NT2/D1 (cell line): Measurements from ENCODE around the gene NDUFA3.

ENCODE experiments used
- DNase-seq: peaks from one replicate; pipeline ENCODE4 v3.0.0-alpha.2; 2011; ENCODE audit warnings: low read depth, low spot score
- H3K27me3 ChIP-seq: 2 replicates; pipeline ENCODE4 v1.6.0; 2011; ENCODE audit warnings: mild to moderate bottlenecking; ENCODE audit not compliant: insufficient read length, insufficient read depth
- H3K36me3 ChIP-seq: 2 replicates; pipeline ENCODE4 v1.6.1; 2011; ENCODE audit warnings: mild to moderate bottlenecking, low read length, mixed read lengths; ENCODE audit not compliant: insufficient read depth, insufficient read length
- H3K4me1 ChIP-seq: 2 replicates; pipeline ENCODE4 v1.5.1; 2011; ENCODE audit not compliant: insufficient read depth, insufficient read length
- H3K4me3 ChIP-seq: 2 replicates; pipeline ENCODE4 v1.5.1; 2011; ENCODE audit warnings: low read depth; ENCODE audit not compliant: insufficient read length
- H3K9ac ChIP-seq: 2 replicates; pipeline ENCODE4 v1.6.0; 2011; ENCODE audit warnings: low read depth; ENCODE audit not compliant: insufficient read length
- H3K9me3 ChIP-seq: 2 replicates; pipeline ENCODE4 v1.5.1; 2011; ENCODE audit warnings: mild to moderate bottlenecking, low read length; ENCODE audit not compliant: insufficient read depth
- SUZ12 ChIP-seq: IDR thresholded peaks from 2 replicates; pipeline ENCODE4 v1.6.1; 2011; ENCODE audit not compliant: insufficient read length, insufficient read depth; ENCODE audit errors: extremely low read depth
- YY1 ChIP-seq: IDR thresholded peaks from 2 replicates; pipeline ENCODE4 v1.6.1; 2011; ENCODE audit not compliant: insufficient read length, insufficient read depth
- ZNF274 ChIP-seq: IDR thresholded peaks from 2 replicates; pipeline ENCODE4 v1.6.1; 2011; ENCODE audit warnings: mild to moderate bottlenecking, low read depth, low read length

NDUFA3 gene

DNA sequence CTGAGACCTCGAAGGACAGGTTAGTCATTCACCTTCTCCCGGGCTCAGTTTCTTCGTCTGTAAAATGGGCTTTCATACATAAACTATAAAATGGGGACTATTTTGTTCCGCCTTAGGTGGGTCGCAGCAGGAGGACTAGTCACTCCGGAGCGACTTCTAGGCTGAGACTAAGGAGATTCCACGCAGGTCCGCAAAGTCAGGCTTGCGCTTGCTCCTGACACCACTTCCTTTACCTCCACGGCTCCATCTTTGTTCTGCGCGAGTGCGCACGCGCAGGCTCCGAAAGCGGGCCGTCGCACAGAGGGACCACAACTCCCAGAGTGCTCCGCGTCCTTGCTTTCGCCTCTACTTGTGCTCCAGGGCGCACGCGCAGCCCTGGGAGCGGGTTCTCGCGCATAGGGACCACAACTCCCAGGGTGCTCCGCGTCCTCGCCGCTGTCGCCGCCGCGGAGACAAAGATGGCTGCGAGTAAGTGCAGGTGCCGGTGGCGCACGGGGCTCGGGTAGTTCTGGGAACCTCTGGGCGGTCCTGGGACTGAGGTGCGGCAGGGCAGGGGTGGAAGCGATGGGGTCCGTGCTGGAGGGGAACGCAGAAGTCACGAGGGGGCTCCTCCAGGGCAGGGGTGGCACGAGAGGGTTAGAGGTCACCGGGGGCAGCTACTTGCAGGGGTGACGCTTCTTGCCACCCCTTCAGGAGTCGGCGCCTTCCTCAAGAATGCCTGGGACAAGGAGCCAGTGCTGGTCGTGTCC is at the start of gene NDUFA3:
TSS of gene NDUFA3 (plus strand) at position 435 of the 749 bp plus-strand sequence. CDS start at position 459, 24 bp downstream.
- peak; percentile 92 for DNase-seq

DNA sequence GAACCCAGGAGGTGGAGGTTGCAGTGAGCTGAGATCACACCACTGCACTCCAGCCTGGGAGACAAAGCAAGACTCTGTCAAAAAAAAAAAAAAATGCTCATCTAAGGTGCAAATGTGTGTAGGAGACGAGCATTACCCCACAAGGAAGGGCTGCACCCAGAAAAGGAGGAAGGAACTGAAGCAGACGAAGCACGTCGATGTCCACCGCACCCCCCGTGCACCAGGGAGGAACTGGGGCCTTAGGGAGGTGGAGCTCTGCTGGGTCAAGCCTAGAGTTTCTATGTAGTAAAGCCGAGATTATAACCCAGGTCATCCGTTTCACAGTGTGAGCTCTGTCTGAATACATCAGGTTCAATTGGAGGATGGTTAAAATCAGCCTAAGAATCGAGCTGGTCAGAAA is 40.0 kb upstream of the NDUFA3 start:
- Histone ChIP-seq H3K27me3 (no peaks in the 10 kb centered on the region), H3K36me3 (no peaks in the 10 kb centered on the region), H3K4me1 (peaks cover 2% of the 10 kb centered on the region), H3K9ac (no peak overlapping the region), H3K4me3 (no peak overlapping the region), H3K9me3 (no peaks in the 10 kb centered on the region)
- no peak for DNase-seq
- TF ChIP-seq YY1 (no peak), ZNF274 (no peak), SUZ12 (no peak)

More for the DNA sequence above, at the start of gene NDUFA3:
- Histone ChIP-seq H3K4me3 (peak within 1 kb of the TSS; percentile 98), H3K4me1 (peaks cover 2% of the 10 kb centered on the region), H3K9me3 (no peaks in the 10 kb centered on the region), H3K27me3 (no peaks in the 10 kb centered on the region), H3K36me3 (peaks cover 30% of the 10 kb centered on the region), H3K9ac (peak within 1 kb of the TSS; percentile 97)
- TF ChIP-seq YY1 (peak; percentile 81), ZNF274 (no peak)

DNA sequence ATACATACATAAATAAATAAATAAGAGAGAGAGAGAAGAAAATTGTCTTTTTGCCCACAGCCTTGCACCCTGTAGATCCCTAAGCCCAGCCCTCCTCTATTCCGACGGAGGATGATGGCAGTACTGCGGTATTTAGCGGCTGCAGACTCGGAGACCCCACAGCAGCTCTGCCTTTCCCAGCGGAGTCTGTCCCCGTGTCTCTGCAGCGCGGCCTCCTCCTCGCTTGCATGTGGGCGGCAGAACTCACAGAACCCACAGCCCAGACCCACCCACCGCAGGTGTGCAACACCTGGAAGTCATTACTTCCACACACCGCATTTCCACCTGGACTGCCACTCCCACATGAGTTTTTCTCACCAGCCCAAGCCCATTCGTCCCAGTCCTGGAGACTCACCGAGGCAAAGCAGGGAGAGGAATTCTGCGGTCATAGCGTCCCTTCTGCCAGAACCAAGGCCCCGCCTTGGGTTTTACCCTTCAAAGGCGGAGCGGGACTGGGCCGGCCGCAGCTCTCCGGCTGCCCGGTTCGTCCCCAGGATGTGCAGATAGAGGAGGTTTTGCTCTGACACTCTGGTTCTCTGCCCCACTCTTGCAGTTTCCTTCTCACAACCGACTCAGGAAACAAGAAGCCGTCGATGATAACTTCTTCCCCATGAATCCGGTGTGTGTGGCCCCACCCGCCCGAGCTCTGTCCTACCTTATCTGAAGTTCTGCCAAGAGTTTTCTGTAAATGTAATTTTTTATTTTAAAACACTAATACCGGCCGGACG is 39.1 kb upstream of the NDUFA3 start, which contains the start of gene VSTM1:
TSS of gene VSTM1 (minus strand) at position 548 of the 767 bp plus-strand sequence. CDS start at position 428, 120 bp downstream.
- no peak for TF ChIP-seq ZNF274
- DNase-seq = no peak
- H3K4me3 ChIP-seq = no peak within 1 kb of the TSS
- peaks cover 2% of the 10 kb centered on the region for H3K4me1 ChIP-seq
- H3K9ac ChIP-seq = no peak within 1 kb of the TSS
- H3K36me3 ChIP-seq = no peaks in the 10 kb centered on the region
- no peaks in the 10 kb centered on the region for H3K9me3 ChIP-seq
- no peaks in the 10 kb centered on the region for H3K27me3 ChIP-seq

DNA sequence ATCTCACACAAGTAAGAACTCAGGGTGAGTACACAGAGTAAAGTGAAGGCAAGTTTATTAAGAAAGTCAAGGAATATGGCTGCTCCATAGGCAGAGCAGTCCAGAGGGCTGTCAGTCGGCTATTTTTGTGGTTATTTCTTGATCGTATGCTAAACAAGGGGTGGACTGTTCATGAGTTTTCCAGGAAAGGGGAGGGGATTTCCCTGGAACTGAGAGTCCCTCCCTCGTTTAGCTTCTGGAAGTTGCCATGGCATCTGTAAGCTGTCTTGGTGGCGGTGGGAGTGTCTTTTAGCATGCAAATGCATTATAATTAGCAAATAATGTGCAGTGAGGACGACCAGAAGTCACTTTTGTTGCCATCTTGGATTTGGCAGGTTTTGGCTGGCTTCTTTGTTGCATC is 33.2 kb upstream of the NDUFA3 start:
- TF ChIP-seq YY1 = no peak
- TF ChIP-seq SUZ12 = no peak
- TF ChIP-seq ZNF274 = no peak

DNA sequence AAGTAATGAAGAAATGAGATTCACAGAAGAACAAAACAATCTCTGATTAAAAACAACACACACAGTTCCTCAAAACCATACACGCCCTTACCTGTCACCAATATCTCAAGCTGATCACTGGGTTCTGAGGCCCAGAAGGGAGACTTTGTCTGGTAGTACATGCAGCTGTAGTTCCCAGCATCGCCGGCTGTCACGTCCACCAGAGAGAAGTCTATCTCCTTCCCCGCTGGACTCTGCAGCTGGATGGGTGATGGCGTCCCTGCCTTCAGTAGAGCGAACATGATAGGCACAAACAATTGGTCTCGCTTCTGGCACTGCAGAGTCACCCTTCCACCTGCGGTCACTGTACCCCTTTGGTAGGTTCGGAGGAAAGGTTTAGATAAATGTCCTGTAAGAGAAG is 28.8 kb upstream of the NDUFA3 start:
- no peaks in the 10 kb centered on the region for H3K4me1 ChIP-seq
- H3K27me3 ChIP-seq = no peaks in the 10 kb centered on the region
- TF ChIP-seq YY1 (no peak), SUZ12 (no peak), ZNF274 (no peak)
- H3K4me3 ChIP-seq = no peak overlapping the region
- no peaks in the 10 kb centered on the region for H3K9me3 ChIP-seq
- no peak overlapping the region for H3K9ac ChIP-seq
- H3K36me3 ChIP-seq = no peaks in the 10 kb centered on the region
- no peak for DNase-seq

More for the DNA sequence above, 33.2 kb upstream of the NDUFA3 start:
- H3K4me3 ChIP-seq = no peak overlapping the region
- no peak overlapping the region for H3K9ac ChIP-seq
- no peak for DNase-seq
- H3K4me1 ChIP-seq = no peaks in the 10 kb centered on the region
- H3K9me3 ChIP-seq = no peaks in the 10 kb centered on the region
- H3K36me3 ChIP-seq = no peaks in the 10 kb centered on the region
- H3K27me3 ChIP-seq = no peaks in the 10 kb centered on the region

DNA sequence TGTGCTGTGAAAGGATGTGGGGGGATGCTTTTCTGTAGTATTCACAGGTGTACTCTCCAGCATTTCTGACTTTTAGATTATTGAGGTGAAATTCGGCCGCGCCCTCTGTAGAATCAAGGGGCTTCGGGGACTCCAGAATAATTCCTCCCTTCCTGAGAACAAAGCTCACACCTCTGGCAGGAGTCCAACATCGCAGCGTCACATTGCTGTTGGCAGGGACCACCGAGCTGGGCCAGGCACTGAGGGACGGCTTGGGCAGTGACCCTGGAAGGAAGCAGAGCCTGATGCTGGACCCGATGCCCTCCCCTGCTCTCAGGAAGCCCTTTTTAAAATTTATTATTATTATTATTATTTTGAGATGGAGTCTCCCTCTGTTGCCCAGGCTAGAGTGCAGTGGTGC is 27.8 kb upstream of the NDUFA3 start:
- H3K9me3 ChIP-seq = no peaks in the 10 kb centered on the region
- TF ChIP-seq YY1 = no peak
- TF ChIP-seq SUZ12 = no peak
- TF ChIP-seq ZNF274 = no peak
- no peaks in the 10 kb centered on the region for H3K27me3 ChIP-seq
- H3K4me1 ChIP-seq = no peaks in the 10 kb centered on the region
- no peak for DNase-seq
- no peaks in the 10 kb centered on the region for H3K36me3 ChIP-seq
- no peak overlapping the region for H3K9ac ChIP-seq
- H3K4me3 ChIP-seq = no peak overlapping the region

DNA sequence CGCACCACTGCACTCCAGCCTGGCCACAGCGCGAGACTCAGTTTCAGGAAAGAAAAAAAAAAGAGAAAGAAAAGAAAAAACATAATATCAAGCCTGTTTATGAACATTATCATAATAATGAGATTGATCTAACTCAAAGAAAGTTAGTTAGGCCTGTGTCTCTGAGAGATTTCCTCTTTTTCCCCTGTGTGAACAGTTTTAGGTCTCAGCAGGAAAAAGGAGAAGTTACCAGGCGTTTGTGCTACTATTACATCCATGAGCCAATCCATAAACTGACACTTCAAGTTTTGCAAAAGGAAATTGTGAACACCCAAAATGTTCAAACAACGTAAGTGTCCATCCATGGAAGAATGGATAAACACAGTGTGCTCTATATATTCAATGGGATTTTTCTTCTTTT is 25.3 kb upstream of the NDUFA3 start:
- TF ChIP-seq SUZ12 (no peak), ZNF274 (no peak), YY1 (no peak)
- Histone ChIP-seq H3K9me3 (peaks cover 9% of the 10 kb centered on the region; the same call in 1 of the 2 replicates), H3K4me3 (no peak overlapping the region), H3K9ac (no peak overlapping the region), H3K36me3 (no peaks in the 10 kb centered on the region), H3K27me3 (no peaks in the 10 kb centered on the region), H3K4me1 (no peaks in the 10 kb centered on the region)
- no peak for DNase-seq
